Measurements from ENCODE around the gene ERI3.

GRCh38 chr1:44262816-44263567 is 92.1 kb downstream of the ERI3 start:
- TF ChIP-seq MAX (IDR thresholded peaks at IDR 0.05) (no peak), NFIC (IDR thresholded peaks at IDR 0.05) (no peak), RAD21 (IDR thresholded peaks at IDR 0.05; ENCODE audit: low read depth) (no peak), TCF12 (IDR thresholded peaks at IDR 0.05; ENCODE audit: low read depth) (no peak), YY1 (IDR thresholded peaks at IDR 0.05; ENCODE audit: low read depth) (no peak), EGR1 (IDR thresholded peaks at IDR 0.05) (no peak)

Data from Ishikawa (cell line).